MG63 (cell line): ENCODE measurements around the gene TFF1. TPM values are rescaled to one million over a fixed set of nuclear protein-coding genes. Genes with fewer than 3 reads are reported as not detected.
A peak's percentile ranks its signal among the peaks of the same experiment; 100 is the strongest.
"Not testable (repeated sequence)": the region's sequence is repeated elsewhere in the genome, so short reads cannot be mapped to it uniquely, and the experiment has no call there.

ENCODE experiments used
- DNase-seq: peaks from one replicate; pipeline ENCODE4 v3.0.0-alpha.2; 2020
- H3K27me3 ChIP-seq: fragments of 250-450 bp; sonication (Bioruptor Pico); 2 replicates; pipeline ENCODE4 v1.5.1; 2020; ENCODE audit warnings: mild to moderate bottlenecking, moderate library complexity
- H3K36me3 ChIP-seq: fragments of 250-450 bp; sonication (Bioruptor Pico); 2 replicates; pipeline ENCODE4 v1.5.1; 2020; ENCODE audit warnings: mild to moderate bottlenecking, moderate library complexity
- H3K4me3 ChIP-seq: fragments of 250-450 bp; sonication (Bioruptor Pico); 2 replicates; pipeline ENCODE4 v1.5.1; 2020; ENCODE audit warnings: mild to moderate bottlenecking, moderate library complexity
- H3K9me3 ChIP-seq: fragments of 250-450 bp; sonication (Bioruptor Pico); 2 replicates; pipeline ENCODE4 v1.5.1; 2020; ENCODE audit warnings: mild to moderate bottlenecking, moderate library complexity
- total RNA-seq: library from RNA; depleted of rRNA; stranded (reverse); fragments of >200 nt; shearing (Covaris generic); gene quantifications from 2 replicates; pipeline ENCODE4 v1.2.3, GENCODE V29; 2014; ENCODE audit warnings: low replicate concordance; rRNA removed

TFF1 gene
- not detected in 2 replicates for total RNA-seq

GRCh38 chr21:42366292-42367010, at the start of gene TFF1:
Gene TFF1, minus strand, starts transcription at chr21:42366535. Its CDS starts 40 bp downstream, at chr21:42366495.
- Histone ChIP-seq H3K27me3 (peaks cover 6% of the 10 kb centered on the region), H3K36me3 (no peaks in the 10 kb centered on the region), H3K4me3 (no peak within 1 kb of the TSS), H3K9me3 (no peaks in the 10 kb centered on the region)
- no peak for DNase-seq

GRCh38 chr21:42414928-42415769, 48.8 kb upstream of the TFF1 start:
- Histone ChIP-seq H3K4me3 (no peak overlapping the region), H3K36me3 (no peaks in the 10 kb centered on the region), H3K9me3 (no peaks in the 10 kb centered on the region), H3K27me3 (no peaks in the 10 kb centered on the region)
- peak; percentile 28 for DNase-seq

DNA sequence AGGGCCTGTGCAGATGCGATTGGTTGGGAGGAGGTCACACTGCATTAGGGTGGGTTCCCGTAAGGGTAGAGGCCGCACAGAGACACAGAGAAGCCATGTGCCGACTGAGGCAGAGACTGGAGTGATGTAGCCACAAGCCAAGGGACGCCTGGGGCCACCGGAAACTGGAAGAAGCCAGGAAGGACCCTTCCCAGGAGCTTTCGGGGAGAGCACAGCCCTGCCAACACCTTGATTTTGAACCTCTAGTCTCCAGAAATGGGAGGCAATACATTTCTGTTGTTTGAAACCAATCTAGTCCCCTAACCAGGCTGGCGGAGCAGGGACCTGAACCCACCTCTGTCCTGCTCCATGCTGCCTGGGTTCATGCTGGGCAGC, 48.2 kb upstream of the TFF1 start:
- no peak for DNase-seq
- Histone ChIP-seq H3K27me3 (no peaks in the 10 kb centered on the region), H3K9me3 (no peaks in the 10 kb centered on the region), H3K4me3 (no peak overlapping the region), H3K36me3 (no peaks in the 10 kb centered on the region)

DNA sequence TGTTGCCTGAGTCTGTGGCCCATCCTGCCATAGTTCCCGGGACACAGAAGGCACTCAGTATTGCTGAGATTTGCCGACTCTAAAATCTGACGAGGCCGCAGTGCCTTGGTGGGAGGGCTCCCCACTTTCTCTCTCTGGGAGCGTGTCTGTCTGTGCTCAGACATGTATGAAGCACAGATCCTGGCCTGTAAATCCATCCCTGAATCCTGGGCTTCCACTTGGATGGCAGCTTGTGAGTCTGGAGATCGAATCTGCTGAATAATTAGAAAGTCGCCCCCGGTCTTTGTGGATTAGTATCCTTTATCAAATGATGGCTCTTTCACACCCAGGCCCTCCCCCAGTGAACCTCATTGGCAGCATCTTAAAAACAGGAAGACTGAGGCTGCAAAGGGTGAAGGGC, 47.7 kb upstream of the TFF1 start:
- Histone ChIP-seq H3K36me3 (no peaks in the 10 kb centered on the region), H3K27me3 (no peaks in the 10 kb centered on the region), H3K4me3 (no peak overlapping the region), H3K9me3 (no peaks in the 10 kb centered on the region)
- no peak for DNase-seq

DNA sequence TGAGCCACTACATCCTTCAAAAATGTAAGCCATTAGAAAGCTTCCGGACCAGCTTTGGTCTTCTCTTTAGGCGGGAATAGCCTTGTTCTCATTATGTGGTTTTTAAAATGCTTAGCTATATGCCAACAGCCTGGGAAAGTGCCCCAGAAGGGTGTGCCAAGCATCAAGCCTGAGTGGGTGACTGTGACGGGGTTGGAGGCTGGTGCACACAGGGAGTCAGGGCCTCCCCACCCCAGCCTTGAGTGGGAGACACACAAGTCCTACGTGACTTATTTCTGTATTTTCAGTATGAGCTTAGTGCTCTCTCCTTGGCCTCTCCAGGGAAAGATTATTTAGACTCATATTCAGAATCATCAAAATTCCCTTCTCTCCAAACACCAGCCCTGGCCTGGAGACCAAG, 47.2 kb upstream of the TFF1 start:
- H3K27me3 ChIP-seq = no peaks in the 10 kb centered on the region
- no peaks in the 10 kb centered on the region for H3K36me3 ChIP-seq
- no peak for DNase-seq
- no peak overlapping the region for H3K4me3 ChIP-seq
- no peaks in the 10 kb centered on the region for H3K9me3 ChIP-seq

DNA sequence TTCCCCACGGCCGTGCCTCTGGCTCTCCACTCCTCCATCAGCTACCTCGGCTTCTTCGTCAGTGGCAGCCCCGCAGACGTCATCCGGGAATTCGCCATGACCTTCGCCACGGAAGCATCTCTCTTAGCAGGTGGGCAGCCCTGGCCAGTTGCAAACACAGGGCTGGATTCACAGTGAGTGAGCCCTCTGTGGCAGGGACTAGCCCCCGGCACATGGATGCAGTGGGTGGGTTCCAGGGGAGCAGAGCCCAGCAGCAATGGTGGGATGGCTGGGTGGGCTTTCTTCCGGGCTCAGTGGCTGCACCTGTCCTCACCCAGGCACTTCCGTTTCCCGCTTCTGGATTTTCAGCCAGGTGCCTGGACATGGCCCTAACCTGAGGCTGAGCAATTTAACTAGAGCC, 46.8 kb upstream of the TFF1 start:
- Histone ChIP-seq H3K9me3 (no peaks in the 10 kb centered on the region), H3K4me3 (no peak overlapping the region), H3K27me3 (no peaks in the 10 kb centered on the region), H3K36me3 (no peaks in the 10 kb centered on the region)
- no peak for DNase-seq

DNA sequence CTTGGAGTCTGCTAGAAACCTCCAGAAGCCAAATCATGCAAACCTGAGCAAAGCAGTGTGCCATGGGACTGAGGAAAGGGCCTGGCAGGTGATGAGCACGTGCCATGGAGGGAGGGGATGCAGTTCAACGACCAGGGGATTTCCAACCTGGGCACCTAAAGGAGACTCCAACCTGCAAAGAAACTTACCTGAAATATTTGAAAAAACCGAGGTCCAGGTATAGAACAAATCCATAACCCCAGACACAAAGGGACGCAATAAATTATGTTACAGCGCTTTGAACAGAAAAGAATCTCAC, 46.2 kb upstream of the TFF1 start:
- Histone ChIP-seq H3K9me3 (no peaks in the 10 kb centered on the region), H3K27me3 (no peaks in the 10 kb centered on the region), H3K36me3 (no peaks in the 10 kb centered on the region), H3K4me3 (no peak overlapping the region)
- no peak for DNase-seq

GRCh38 chr21:42411891-42412635, 45.7 kb upstream of the TFF1 start:
- Histone ChIP-seq H3K36me3 (no peaks in the 10 kb centered on the region), H3K27me3 (no peaks in the 10 kb centered on the region)
- no peak for DNase-seq

GRCh38 chr21:42411197-42411869, 45.0 kb upstream of the TFF1 start:
- Histone ChIP-seq H3K36me3 (no peaks in the 10 kb centered on the region), H3K9me3 (no peaks in the 10 kb centered on the region), H3K27me3 (no peaks in the 10 kb centered on the region), H3K4me3 (no peak overlapping the region)
- no peak for DNase-seq

More at GRCh38 chr21:42411891-42412635, 45.7 kb upstream of the TFF1 start:
- H3K4me3 ChIP-seq = no peak overlapping the region
- no peaks in the 10 kb centered on the region for H3K9me3 ChIP-seq

DNA sequence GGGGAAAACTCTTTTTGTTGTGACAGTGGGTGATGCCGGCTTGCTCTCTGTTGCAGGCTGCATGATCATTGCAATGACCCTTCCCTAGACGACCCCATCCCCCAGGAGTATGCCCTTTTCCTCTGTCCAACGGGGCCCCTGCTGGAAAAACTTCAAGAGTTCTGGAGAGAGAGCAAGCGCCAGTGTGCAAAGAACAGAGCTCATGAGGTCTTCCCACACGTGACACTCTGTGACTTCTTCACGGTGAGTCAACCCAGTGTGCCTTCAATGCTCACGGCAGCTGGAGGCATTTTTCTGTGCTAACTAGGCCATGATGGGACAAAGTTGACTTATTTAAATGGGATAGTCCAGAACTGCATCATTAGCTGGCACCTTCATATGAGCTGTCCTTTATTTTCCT, 43.0 kb upstream of the TFF1 start:
- Histone ChIP-seq H3K36me3 (no peaks in the 10 kb centered on the region), H3K9me3 (no peaks in the 10 kb centered on the region), H3K27me3 (no peaks in the 10 kb centered on the region), H3K4me3 (no peak overlapping the region)
- no peak for DNase-seq

DNA sequence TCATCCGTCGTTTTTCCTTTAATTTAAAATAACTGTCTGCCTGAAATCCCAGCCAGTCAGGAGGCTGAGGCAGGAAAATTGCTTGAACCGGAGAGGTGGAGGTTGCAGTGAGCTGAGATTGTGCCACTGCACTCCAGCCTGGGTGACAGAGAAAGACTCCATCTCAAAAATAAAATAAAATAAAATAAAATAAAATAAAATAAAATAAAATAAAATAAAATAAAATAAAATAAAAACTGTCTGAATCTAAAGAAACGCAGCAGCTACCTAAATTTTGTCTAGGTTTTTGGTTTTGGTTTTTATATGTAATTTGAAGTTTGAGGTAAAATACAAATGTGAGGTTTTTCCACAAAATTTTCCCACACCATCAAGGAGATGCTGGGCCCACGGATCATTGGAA, 42.4 kb upstream of the TFF1 start:
- H3K36me3 ChIP-seq, H3K9me3 ChIP-seq, H3K4me3 ChIP-seq, H3K27me3 ChIP-seq, DNase-seq: not testable (repeated sequence)

DNA sequence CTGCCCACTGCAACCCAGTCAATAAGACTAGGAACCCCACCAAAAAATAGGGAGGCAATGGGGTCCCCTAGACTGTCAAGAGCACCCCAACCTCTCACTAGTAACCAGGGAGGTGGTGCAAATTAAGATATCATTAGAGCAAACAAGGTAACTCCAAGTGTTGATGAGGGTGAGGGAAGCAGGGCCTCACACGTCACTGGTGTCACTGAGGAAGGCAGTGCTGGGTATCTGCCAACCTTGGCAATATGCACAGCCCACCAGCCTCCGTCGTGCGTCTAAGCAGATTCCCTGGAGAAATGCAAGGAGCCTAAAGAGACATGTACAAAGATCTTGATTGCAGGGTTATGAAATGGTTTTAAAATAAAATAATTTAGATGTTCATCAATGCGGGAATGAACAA, 41.1 kb upstream of the TFF1 start:
- no peak for DNase-seq
- Histone ChIP-seq H3K27me3 (no peaks in the 10 kb centered on the region), H3K4me3 (no peak overlapping the region), H3K9me3 (no peaks in the 10 kb centered on the region), H3K36me3 (no peaks in the 10 kb centered on the region)

DNA sequence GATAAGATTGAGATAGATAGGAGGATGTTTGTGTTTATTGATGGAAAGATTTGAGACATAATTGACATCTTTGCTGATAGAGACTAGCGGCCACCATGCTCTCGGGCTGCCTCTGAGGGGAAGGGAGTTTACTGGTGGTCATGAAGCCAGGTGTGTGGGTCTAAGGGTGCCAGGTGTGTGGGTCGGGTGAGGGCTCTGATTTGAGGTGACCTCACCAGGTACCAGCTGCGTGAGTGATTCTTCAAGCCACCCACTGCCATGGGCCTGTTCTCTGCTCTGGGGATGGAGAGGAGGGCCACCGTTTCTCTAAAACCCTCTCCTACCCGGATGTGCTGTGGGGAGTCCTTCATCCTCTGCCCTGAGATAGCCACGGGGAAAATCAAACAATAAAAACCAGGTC, 40.5 kb upstream of the TFF1 start:
- no peak for DNase-seq
- Histone ChIP-seq H3K36me3 (no peaks in the 10 kb centered on the region), H3K4me3 (no peak overlapping the region), H3K27me3 (no peaks in the 10 kb centered on the region), H3K9me3 (no peaks in the 10 kb centered on the region)

GRCh38 chr21:42406201-42406621, 39.9 kb upstream of the TFF1 start:
- Histone ChIP-seq H3K27me3 (no peaks in the 10 kb centered on the region), H3K9me3 (no peaks in the 10 kb centered on the region), H3K36me3 (no peaks in the 10 kb centered on the region), H3K4me3 (no peak overlapping the region)
- no peak for DNase-seq

DNA sequence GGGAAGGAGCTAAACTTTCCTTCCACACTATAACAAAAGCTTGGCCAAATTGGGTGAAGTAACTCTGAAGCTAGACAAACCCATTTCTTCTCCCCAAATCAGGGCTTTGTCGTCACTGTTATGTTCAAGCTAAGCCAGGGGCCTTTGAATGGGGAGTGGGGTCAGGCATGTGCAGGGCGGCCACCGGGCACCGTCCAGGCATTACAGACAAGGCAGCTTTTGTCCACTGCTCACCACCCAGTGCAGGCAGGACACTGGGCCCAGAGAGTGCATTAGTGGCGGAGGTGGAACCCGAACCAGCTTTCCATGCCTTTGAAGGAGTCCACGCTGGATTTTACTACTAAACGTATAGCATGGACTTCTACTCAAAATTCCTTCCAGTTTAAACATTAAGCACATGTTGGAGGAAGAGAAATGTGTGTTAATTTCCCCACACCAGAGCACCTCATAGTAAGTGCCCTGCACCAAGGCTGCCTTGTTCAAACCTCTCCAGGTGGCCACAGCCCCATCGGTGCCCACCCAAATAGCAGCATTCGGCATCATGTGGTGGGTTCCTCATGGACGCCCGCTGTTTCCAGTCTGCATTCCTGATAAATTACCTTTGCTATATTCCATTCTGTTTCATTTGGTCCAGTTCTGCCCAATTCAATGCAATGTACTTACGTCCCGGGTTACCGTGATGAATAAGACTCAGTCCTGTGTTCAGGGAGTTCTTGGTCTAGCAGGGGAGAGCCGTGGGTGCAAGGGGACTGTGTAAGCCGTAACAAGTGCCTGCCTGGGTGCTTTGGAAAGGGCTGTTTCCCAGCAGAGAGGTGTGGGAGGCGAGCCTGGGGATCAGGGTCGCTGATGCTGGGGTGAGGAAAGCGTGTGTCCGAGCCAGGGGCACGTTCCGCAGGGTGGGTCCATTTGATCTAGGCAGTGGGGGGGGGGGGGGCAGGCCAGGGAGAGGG, 39.0 kb upstream of the TFF1 start:
- Histone ChIP-seq H3K36me3 (no peaks in the 10 kb centered on the region), H3K27me3 (no peaks in the 10 kb centered on the region)

GRCh38 chr21:42404539-42404938, 38.2 kb upstream of the TFF1 start:
- H3K4me3 ChIP-seq = no peak overlapping the region
- no peak for DNase-seq

More for the DNA sequence above, 39.0 kb upstream of the TFF1 start:
- Histone ChIP-seq H3K4me3 (no peak overlapping the region), H3K9me3 (no peaks in the 10 kb centered on the region)
- no peak for DNase-seq

More at GRCh38 chr21:42404539-42404938, 38.2 kb upstream of the TFF1 start:
- Histone ChIP-seq H3K36me3 (no peaks in the 10 kb centered on the region), H3K27me3 (no peaks in the 10 kb centered on the region), H3K9me3 (no peaks in the 10 kb centered on the region)
